Femur (tissue), 1 donor: Measurements from ENCODE around the gene CDC42SE1.
A peak's percentile ranks its signal among the peaks of the same experiment; 100 is the strongest.

Experiments used
- DNase-seq: peaks from one replicate; pipeline ENCODE4 v3.0.0-alpha.2; 2017

CDC42SE1 gene

DNA sequence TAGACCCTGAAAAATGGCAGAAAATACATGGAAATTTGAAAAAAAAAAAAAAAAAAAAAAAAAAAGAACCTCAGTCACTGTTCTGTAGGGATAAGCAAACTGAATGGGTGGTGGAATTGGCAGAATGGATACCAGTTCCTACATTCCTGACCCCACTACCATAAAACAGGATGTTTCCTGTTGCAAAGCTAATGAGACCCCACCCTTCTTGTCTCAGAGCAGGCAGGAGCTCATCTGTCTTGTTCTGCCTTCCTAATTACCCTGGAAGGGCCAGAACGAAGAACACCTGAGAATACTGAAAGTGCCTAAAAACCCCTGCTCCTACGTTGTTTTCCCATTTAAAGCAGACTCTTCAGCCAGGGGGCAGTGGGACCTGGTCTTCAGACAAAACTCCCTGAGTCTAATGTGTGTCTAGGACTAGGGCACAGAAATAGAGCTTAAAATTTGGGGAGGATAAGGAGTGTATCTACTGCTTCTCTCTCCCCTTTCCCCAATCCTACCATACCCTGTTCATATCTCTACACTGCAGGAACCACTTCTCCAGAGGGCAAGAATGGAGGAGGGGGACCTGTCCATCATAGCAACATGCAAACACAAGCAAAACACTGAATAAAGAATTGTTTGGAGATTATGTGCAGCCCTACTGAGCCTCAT, 7.9 kb downstream of the CDC42SE1 start:
- DNase-seq, result no peak

DNA sequence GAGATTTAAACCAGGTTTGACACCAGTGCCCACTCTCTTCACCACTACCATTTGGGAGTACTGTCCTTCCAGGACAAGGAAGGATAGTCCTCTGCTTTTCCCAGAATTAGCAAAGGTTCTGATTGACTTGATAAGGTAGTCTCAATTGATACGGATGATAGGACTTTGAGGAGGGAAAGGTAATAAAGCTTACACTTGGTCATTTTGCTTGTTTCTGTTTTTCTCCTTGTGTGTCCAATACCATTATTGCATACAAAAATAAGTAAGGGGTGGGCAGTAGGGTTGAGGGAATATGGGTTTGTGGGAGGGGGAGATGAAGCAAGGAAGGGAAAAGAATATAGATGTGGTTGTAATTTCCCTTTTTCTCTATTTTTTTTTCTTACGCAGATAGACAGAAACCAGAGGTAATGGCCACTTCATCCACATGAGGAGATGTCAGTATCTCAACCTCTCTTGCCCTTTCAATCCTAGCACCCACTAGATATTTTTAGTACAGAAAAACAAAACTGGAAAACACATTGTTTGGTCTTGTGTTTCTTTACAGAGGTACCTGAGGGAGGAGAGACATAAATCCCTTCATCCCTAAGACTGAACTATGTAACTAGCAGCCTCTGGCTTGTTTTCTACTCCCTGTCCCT, 9.3 kb downstream of the CDC42SE1 start:
- no peak for DNase-seq

DNA sequence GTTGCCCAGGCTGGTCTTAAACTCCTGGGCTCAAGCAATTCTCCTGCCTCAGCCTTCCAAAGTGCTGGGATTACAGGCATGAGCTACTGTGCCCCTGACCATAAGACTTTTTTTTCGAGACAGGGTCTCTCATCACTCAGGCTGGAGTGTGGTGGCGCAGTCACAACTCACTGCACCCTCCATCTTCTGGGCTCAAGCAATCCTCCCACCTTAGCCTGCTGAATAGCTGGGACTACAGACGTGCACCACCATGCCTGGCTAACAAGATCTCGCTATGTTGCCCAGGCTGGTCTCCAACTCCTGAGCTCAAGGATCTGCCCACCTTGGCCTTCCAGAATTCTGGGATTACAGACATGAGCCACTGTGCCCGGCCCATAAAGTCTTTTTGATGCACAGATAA, 10.0 kb downstream of the CDC42SE1 start:
- DNase-seq, result no peak

DNA sequence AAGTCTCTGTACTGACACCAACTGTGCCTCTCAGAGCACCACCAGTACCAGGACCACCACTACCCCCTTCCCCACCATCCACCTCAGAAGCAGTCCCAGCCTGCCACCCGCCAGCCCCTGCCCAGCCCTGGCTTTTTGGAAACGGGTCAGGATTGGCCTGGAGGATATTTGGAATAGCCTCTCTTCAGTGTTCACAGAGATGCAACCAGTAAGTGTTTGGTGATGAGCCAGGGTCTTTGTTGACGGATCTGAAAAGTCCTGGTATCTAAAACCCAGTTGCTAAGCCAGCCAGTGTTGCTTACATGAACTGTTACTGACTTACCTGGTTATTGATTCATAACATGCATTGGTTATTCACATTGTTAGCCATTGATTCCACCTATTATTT, 10.8 kb downstream of the CDC42SE1 start:
- no peak for DNase-seq

DNA sequence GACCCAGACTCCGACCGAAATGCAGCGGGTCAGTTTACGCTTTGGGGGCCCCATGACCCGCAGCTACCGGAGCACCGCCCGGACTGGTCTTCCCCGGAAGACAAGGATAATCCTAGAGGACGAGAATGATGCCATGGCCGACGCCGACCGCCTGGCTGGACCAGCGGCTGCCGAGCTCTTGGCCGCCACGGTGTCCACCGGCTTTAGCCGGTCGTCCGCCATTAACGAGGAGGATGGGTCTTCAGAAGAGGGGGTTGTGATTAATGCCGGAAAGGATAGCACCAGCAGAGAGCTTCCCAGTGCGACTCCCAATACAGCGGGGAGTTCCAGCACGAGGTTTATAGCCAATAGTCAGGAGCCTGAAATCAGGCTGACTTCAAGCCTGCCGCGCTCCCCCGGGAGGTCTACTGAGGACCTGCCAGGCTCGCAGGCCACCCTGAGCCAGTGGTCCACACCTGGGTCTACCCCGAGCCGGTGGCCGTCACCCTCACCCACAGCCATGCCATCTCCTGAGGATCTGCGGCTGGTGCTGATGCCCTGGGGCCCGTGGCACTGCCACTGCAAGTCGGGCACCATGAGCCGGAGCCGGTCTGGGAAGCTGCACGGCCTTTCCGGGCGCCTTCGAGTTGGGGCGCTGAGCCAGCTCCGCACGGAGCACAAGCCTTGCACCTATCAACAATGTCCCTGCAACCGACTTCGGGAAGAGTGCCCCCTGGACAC, 11.3 kb downstream of the CDC42SE1 start:
- peak; percentile 81 for DNase-seq

DNA sequence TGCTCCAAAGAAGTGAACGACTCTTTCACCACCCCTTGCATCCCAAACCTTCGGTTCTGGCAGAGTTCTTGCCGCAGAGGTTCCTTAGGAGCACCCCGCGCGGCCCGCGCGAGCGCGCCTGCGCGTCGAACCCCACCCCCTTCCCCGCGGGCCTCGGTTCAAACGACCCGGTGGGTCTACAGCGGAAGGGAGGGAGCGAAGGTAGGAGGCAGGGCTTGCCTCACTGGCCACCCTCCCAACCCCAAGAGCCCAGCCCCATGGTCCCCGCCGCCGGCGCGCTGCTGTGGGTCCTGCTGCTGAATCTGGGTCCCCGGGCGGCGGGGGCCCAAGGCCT, 11.9 kb downstream of the CDC42SE1 start, which contains the start of gene C1orf56:
Gene C1orf56 (plus strand): TSS at position 161 of the 334 bp plus-strand sequence. CDS start 97 bp downstream, at position 258.
- DNase-seq, result peak; percentile 86

DNA sequence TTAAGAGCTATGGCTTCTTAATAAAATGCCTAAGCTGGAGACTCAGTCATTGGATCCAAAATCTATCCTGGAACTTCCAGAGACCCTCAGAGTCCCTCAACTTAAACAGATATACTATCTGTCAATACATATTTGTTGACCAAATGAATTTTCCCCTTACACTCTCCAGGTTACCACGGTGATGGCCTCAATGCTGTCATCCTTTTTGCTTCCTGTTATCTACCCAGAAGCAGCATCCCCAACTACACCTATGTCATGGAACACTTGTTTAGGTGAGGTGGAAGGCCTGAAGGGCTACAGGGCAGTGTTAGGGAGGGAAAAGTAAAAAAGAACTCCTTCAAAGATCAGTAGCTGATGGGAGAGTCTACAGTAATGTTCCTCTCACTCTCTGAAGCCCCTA, 16.3 kb downstream of the CDC42SE1 start:
- no peak for DNase-seq

DNA sequence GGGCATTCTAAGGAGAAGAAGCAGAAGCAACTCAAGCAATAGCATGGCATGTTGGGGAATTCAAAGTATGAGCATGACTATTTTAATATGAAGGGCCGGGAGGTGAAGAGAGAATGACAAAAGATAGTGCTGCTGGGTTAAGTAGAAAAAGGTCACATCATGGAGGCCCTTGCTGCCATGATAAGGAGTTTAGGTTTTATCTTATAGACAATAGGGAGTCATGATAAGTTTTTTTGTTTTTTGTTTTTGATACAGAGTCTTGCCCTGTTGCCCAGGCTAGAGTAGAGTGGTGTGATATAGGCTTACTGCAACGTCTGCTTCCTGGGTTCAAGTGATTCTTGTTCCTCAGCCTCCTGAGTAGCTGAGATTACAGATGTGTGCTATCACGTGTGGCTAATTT, 19.9 kb downstream of the CDC42SE1 start:
- DNase-seq, result no peak

DNA sequence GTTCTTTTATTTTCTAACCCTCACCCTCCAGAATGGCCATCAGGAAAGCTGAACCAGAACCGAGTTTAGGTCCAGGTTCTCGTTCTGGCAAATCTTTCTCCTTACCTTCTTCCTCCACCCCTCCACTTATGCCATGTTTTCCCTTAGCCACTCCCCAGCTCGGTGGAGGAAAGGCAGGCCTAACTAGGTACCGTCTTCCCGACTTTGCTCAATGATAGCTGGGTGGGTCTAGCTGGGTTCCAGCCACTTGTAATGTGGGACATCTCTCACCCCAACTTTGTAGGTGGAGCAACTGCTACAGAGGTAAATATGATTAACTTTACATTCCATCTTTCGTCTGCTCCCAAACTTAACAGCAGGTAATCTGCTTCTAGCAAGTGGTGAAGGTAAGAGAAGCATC, 22.4 kb downstream of the CDC42SE1 start:
- DNase-seq, result no peak

DNA sequence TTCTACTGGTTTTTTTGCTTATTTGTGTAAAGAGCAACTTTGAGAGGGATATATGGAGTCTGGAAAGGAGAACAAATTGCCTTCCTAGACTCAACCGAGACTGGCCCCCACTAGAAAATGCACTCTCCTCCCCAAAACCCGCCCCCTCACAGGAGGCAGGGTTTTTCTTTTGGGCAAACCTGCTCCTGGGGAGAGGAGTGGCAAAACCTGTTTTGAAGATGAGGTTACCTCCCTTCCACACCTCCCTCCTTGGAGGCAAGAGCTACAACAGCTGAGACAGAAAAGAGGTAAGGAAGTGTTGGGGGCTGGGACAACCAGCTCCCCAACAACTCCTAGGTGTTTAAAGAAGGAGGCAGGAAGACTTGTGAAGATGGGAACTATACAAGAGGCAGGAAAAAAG, 23.1 kb downstream of the CDC42SE1 start, which contains the start of gene BNIPL:
Gene BNIPL (plus strand): TSS at position 231 of the 400 bp plus-strand sequence. CDS start 140 bp downstream, at position 371.
- DNase-seq, result no peak

DNA sequence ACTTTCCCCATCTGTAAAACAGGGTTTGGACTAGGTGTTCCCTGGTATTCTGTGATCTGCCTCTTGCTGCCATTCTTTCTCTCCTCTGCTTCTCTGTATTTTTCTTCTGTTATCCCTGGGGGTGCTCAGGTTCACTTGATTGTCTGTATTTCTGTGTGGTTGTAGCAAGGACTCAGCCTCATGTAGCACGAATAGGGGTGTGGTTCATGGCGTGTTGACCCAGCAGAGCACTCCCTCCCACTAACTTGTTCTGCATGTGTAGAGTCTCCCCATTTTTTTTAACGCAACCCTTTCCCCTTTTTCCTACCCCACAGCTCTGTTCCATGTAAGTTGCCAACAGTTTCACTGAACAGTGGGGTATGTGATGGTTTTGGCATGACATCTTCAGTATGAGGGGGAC, 24.3 kb downstream of the CDC42SE1 start:
- no peak for DNase-seq

DNA sequence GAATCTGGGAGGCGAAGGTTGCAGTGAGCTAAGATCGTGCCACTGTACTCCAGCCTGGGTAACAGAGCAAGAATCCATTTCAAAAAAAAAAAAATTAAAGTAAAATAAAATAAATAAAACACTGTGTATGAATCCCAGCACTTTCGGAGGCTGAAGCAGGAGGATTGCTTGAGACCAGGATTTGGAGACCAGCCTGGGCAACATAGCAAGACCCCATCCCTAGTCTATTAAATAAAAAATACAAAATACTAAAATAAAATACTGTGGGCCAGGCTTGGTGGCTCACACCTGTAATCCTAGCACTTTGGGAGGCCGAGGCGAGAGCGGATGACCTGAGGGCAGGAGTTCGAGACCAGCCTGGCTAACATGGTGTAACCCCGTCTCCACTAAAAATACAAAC, 27.3 kb downstream of the CDC42SE1 start:
- DNase-seq, result no peak

DNA sequence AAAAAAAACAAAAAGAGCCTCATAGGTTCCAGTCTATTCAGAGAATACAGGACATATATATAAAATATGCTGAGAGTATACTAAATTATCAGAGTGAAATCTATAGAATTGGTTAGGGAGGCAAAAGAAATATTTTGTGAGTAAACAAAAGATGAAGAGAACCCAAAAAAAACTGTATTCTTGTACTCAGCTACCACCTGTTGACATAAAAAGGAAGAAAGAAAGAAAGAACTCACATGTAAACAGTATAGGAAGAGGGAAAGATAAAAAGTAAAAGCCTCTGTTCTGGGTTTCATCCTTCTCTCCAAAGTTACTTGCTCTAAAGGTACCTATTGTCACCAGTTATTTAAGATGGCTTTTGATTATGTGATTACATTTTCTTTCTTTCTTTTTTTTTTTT, 33.0 kb downstream of the CDC42SE1 start:
- DNase-seq, result no peak

DNA sequence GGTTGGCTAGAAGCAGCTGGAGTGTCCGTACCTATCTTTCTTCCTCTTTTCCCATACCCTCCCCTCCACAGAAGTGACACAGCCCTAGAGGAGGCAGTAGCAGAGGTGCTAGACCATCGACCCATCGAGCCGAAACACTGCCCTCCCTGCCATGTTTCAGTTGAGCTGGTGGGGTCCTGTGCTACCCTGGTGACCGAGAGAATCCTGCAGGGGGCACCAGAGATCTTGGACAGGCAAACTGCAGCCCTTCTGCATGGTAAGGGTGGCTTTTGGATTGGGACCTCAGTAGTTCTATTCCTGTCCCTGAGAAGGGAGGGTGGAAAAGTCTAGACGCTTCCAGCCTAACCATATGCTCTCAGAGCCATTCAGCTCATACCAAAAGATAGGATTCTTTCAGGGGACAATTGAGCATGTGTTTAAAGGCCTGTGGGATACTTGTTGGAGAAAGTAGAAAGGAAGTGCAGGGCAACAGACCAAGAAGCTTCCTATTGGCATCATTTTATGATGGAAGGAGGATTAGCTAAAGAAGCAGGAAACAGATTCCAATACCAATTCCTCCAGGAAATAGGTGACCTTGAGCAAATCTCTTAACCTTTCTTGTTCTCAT, 34.8 kb downstream of the CDC42SE1 start:
- peak; percentile 74 for DNase-seq

DNA sequence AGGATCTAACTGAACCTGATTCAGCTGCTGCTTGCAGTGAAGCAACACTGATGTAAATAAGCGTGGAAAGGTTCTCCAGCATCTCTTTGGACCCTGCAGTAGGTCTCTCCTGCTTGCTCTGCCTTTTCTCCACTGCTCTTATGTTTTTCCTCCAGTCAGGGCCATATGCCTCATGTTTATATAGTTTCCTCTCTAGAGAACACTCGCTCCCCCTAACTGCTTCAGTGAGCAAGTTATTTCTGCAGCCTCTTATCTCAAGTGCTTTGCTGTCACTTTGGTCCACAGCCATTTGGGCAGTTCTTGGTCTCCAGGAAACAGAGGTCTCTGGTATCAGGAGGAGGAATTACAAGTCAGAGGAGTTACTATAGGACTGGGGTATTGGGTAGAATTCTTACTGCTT, 45.9 kb downstream of the CDC42SE1 start:
- DNase-seq, result no peak

DNA sequence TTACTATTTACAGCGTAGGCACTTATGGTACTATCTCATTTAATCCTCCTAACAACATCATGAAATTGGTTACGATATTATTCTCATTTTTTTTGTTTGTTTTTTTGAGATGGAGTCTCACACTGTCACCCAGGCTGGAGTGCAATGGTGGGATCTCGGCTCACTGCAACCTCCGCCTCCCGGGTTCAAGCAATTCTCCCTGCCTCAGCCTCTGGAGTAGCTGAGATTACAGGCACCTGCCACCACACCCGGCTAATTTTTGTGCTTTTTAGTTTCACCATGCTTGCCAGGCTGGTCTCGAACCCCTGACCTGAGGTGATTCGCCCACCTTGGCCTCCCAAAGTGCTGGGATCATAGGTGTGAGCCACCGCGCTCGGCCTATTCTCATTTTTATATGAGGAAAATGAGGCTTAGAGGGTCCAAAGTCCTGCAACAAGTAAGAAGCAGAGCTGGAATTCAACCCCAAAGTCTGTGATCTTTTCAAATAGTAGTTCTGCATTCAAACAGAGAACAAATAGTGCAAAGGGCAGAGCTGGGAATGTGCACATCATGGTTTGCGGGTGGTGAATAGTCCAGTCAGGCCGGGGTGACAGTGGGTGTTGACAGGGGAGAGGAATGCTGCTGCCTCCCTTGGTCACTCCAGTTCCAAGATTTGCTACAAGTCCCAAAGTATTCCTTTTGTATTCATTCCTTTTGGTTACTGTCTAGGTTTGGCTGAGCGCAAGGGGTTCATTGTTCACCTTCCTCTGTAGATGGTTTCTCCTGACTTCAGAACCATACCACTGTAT, 46.5 kb downstream of the CDC42SE1 start:
- DNase-seq, result no peak

DNA sequence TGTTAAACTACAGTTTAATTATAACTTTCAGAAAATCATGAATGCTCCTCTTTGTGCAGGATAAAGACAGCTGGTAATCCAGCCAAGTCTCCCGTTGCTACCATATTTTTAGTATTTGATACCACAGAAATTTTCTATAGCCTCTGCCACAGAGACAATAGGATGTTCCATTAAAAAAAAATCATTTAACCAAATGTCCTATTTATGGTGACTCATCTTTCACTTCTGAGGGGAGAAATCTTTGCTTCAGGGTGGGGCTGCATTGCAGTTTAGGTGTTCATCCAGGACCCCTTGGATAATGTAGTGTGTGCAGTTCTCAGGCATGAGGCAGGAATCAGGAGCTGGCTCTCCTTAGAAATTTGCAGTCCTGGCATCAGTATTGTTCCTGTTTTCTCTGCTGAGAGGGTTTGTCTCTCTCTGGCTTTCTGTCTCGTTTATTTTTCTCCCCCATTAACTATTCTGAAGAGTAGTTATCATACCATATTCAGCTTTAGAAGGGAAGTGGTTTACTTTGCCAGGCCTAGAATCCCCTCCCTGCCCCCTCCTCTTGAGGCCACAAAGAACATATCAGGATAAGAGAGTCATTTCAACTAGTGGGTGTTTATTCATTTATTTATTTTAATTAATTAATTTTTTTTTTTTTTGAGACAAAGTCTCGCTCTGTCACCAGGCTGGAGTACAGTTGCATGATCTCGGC, 48.1 kb downstream of the CDC42SE1 start:
- DNase-seq, result no peak

DNA sequence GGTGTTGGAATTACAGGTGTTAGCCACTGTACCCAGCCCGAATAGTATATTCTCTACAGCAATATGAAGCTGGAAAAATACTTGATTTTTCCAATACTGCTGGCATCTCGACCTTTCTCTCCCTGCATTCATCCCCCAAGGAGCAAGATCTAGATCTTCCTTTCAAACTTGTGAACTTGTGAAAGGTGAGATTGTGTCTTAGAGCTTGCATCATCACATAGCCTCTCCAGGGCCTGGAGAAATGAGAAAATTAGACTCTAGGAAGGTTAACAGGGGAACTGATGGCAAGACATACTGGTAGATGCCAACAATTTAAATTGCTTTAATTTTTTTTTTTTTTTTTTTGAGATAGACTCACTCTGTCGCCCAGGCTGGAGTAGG, 49.1 kb downstream of the CDC42SE1 start:
- DNase-seq, result no peak

DNA sequence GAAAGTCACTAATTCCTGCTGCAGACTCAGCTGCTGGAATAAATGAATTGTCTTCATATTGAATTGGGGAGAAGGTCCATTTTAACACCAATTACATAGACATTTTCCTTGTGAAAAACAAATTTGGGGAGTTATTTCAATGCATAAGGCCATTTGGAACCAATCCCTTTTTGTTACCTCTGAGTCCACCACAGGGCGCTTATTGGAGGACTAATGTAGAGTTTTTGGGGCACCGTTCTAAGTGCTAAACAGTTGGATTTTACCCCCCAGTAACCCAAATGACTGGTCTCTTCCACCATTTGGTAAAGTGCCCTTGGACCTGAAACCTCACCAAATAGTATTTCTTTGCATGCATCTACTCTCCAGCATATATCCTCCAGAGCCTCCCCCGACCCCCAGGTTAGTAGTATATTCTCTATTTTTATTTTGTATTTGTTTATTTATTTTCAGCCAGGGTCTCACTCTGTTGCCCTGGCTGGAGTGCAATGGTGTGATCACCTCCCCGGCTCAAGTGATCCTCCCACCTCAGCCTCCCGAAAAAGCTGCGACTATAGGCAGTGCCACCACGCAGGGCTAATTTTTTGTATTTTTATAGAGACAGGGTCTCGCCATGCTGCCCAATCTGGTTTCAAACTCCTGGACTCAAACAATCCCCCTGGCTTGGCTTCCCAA, 49.6 kb downstream of the CDC42SE1 start:
- DNase-seq, result no peak

DNA sequence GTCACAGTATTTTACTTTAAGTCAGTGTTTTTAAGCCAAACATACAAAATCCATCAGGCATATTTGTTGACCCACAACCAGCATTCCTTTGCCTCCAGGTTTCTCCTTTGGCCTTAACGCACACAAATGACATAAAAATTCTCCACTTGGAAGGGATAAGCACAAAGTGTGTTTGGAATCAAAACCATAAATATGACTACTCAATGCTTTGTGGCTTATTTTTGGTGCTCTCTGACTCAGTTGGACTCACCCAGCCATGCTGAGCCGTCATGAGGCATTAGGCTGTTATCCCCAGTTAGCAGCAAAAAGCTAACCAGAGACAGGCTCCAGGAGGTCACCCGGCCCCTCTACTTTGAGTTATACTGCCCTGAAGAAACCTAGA, 50.2 kb downstream of the CDC42SE1 start:
- no peak for DNase-seq
